Inflammatory macrophage treated with lipopolysaccharide for 4 hours (primary cell): ENCODE results near the gene CBLL1.

Source experiments
- DNase-seq: peaks from one replicate; pipeline ENCODE4 v3.0.0-alpha.2; 2020

The CBLL1 gene

GRCh38 chr7:107746006-107746405 is 2.1 kb downstream of the CBLL1 start:
- DNase-seq, result no peak

- no peak for DNase-seq
These were observed 7.2 kb downstream of the CBLL1 start for GRCh38 chr7:107751113-107751512.

DNA sequence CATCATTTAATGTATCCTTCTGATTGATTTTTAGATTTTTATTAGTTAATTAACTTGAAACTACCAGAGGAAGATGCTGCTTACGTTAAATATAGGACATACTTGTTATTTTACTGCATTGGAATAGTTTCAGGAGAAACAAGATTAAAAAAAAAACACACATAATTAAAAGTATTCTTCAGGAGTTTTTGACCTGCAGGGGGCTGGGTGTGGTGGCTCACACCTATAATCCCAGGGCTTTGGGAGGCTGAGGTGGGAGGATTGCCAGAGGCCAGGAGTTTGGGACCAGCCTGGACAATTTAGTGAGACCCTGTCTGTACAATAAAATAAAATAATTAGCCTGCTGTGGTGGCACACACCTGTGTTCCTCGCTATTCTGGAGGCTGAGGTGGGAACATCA is 10.7 kb downstream of the CBLL1 start:
- DNase-seq, result no peak

- DNase-seq, result no peak
These were observed 14.7 kb downstream of the CBLL1 start for GRCh38 chr7:107758667-107759066.

DNA sequence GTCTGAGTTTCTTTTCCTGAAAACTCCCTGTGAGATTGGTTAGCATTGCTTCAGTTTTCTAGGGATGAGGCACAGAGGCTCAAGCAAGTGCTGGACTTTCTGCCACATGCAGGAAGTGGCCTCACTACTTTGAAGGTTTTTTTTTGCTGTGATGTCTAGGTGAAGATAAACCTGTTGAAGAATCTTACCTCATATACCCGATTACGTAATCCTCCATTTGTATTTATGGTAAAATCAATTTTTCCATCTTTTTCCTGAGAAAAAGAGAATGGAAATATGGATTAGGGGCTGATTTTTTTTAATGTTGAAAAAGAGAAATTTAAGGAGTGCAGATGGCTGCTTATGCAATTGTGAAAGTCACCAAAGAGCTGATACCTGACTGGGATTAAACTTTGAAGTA is 23.4 kb downstream of the CBLL1 start:
- DNase-seq, result no peak

DNA sequence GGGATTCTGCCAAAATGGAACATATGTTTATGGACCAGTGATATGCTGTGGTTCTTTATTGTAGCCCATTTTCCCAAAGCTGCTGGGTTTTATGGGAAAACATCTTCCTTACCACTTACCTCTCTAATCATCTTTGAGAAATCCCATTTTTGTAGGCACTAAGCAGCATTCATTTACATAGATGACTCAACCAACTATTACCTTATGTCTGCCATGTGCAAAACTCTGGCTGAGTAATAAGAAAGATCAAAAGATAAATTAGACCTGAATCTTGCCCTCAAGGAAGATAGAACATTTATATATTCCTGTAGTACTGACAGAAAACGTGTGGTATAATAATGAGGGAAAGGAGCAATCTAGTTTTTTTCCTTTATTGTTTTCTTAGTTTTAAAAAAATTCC is 24.3 kb downstream of the CBLL1 start:
- no peak for DNase-seq

DNA sequence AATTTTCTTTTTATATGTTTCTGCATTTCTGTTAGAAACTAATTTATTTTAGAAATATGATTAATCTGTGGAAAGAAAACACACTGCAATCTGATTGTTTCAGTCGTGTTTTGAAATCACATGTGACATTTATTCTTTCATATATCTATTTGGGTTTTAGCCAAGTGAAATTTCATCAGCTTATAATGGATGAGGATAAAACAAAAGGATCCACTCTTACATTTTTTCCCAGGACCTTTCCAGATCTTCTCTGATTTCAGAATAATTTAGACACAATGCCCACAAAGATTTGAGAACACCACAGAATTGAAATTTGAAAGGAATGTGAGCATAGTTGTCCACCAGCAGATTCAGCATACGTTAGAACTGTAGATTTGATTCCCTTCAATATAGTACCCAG is 29.1 kb downstream of the CBLL1 start:
- no peak for DNase-seq

DNA sequence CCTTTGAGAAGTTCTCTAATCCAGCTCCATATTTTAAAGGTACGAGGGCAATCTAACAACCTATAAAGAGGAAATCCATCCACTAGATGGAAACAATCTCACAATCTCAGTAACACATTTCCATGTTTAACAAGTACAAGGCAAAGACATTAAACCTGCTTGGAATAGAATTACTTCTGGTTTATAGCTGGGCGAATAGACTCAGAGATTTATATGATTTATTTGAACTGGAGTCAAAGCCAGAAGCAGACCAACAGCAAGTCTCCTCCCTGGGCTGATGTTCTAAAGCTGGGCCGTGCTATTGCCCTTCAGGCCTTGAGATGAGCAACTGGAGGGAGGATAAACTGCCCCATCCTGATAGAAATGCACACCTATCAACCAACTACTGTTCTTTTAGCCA is 33.8 kb downstream of the CBLL1 start:
- DNase-seq, result no peak

DNA sequence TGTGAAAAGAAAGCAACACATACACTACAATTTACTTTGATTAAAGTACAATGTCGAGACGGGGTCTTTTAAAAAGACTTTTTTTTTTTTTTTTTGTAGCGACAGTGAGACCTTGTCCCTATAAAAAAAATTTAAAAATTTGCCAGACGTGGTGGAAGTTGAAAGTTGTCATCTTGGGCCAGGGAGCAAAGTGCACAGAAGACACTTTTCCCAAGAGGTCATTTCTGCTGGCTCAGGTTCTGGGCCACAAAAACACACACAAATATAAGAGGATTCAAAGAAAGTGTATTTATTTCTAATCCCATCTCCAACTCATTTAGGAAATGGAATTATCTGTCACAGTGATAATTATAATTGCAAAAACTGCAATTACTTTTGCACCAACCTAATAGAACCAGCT is 34.3 kb downstream of the CBLL1 start:
- DNase-seq, result no peak

DNA sequence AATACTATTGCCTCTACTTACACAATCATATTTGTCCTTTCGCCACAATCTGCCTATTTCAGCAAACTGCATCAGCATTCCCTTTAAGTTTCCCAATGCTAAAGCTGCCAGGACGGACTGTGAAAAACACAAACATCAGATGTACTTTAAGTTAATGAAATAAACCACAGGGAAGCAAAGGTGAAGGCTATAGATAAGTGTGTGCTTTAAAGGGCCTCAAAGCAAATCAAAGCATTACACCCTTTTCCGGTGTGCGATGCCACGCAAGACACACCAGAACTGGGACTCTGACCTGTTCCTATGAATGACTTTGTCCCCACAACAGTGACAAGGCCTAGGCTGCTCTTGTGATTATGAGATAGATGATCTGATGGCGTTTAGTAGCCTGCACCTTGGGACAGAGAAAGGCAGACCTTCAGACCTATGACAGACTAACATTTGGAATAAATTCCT is 35.7 kb downstream of the CBLL1 start:
- no peak for DNase-seq

GRCh38 chr7:107782374-107782773 is 38.4 kb downstream of the CBLL1 start:
- no peak for DNase-seq

DNA sequence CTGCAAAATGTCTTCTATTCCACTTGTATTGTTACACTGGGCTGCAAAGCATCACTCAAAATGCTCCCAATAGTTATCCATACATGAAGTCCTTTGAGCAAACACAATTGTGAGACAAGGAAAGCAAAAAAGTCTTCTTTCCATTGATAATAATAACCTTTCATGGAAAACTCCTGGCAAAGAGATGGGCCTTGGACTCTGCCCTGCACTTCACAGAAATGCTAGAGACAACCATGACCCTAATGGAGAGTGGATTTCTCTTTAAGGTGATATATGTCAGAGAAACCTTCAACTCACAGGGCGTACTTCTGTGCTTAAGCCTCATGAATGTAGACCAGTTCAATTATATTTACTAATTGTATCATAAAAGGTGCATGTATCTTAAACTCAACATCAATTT is 39.7 kb downstream of the CBLL1 start:
- DNase-seq, result no peak

DNA sequence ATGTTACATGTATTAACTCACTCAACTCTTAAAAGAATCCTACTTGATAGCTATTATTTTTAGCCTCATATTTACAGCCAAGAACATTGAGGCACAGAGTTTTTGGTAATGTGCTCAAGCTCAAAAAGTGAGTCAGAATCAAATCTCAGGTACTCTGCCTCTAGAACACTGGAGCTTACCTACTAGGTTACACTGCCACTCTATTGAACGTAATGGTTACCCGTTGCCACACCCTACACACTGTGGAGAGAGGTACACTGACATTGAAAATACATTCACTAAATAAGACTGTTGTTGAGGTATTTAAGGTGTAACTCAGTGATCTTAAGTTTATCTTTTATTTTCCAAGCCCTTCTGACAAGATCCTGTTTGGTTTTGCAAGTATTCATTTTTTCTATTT is 41.2 kb downstream of the CBLL1 start:
- DNase-seq, result no peak

GRCh38 chr7:107785926-107786325 is 42.0 kb downstream of the CBLL1 start:
- no peak for DNase-seq

DNA sequence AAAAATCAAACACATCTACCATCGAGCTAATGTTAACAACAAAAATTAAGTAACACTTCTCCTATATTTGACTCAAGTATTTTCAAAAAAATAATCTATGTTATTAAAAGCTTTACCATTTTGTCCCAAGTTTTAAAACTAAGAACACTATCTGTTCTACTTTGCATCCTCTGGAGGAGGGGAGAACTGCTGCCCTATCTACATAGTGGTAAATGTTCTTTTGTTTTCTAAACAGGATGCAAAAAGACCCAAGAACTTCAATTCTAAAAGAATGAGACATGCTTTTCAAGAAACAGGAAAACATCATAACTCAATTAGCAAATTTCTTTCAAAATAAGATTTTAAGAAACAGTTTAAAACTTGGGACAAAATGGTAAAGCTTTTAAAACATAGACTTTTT is 44.3 kb downstream of the CBLL1 start:
- no peak for DNase-seq

- DNase-seq, result no peak
These were observed 44.7 kb downstream of the CBLL1 start for GRCh38 chr7:107788662-107789061.

- no peak for DNase-seq
These were observed 45.7 kb downstream of the CBLL1 start for GRCh38 chr7:107789647-107790046.

- DNase-seq, result no peak
These were observed 48.4 kb downstream of the CBLL1 start for GRCh38 chr7:107792364-107792763.

DNA sequence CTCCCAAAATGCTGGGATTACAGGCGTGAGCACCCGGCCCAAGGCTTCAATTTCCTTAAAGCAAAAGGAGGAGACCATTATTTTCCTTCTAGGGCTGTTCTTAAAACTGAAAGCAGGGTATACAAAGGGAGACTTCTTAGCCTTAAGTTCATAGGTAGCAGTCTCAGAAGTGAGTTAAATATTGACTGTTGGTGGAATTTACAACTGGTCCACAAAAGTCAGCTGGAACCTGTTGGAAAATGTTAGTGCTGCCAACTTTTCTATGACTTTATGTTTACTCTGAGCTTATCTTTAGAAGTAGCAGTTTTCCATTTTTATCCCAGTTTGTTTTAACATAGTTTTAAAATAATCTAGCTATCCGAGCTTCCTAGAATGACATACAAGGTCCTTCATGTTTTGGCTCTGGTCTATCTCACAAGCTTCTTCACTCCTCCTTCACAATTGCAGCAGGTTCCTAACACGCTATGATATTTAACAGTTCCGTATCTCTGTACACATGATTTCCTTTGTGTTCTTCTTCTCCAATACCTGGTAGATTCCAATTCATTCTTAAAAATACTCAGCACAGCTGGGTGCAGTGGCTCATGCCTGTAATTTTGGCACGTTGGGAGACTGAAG is 55.8 kb downstream of the CBLL1 start:
- no peak for DNase-seq

GRCh38 chr7:107803009-107803610 is 59.2 kb downstream of the CBLL1 start, which contains the start of gene SLC26A3:
TSS of gene SLC26A3 (minus strand) at chr7:107803223. CDS start at chr7:107794509, 8,714 bp downstream.
- no peak for DNase-seq

DNA sequence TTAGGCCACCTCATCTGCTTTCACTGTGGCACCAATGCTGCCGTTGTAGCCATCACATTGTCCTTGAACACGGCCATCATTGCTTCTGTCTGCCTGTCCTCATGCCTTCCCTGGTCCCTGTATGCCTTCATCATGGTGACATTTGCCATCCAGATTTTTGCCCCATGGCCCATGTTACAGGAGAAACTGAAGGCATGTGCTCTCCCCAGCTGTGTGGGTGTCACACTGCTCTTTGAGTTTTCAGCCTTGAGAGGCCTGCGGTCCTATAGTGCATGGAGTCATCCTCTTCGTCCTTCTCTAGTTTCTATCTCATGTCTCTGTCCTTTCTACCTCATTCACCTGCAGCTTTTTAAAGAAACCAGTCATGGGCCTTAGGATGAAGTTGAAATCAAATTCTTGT is 65.2 kb downstream of the CBLL1 start:
- no peak for DNase-seq

DNA sequence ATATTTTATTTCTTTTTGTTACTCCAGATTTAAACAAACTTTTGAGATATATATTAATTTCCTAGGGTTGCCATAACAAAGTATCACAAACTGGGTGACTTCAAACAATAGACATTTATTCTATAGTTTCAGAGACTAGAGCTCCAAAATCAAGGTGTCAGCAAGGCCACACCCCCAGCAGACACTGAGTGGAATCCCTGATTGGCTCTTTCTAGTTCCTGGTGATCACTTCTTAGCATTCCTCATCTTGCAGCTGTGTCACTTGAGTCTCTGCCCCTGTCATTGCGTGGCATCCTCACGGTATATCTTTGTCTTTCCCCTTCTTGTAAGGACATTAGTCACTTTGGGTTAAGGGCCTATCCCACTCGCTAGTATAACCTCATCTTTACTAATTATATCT is 66.7 kb downstream of the CBLL1 start:
- DNase-seq, result no peak
